HepG2 (cell line): Measurements from ENCODE around the gene ZFPL1. TPM values are rescaled to one million over a fixed set of nuclear protein-coding genes. Genes with fewer than 3 reads are reported as not detected.

Source experiments
- ATAC-seq: fragments of 200-7000 bp; cut with Tn5 transposase; 3 replicates; pipeline ENCODE4 v1.9.1; 2020; ENCODE audit warnings: mild to moderate bottlenecking, moderate library complexity
- BruUV-seq: library from RNA; stranded (reverse); fragments of 400-500 nt; replicated peaks from 2 replicates; lab custom pipeline; 2021; lab: Mats Ljungman, UMichigan
- CTCF ChIA-PET: fragments of 300-600 bp; formaldehyde crosslinking; extraction: SDS; loops from one replicate; lab custom pipeline; 2021; ENCODE audit warnings: low total read pairs, inconsistent platforms, low intra/inter-chr PET ratio; lab: Yijun Ruan, JAX
- POLR2A ChIA-PET: fragments of 350-600 bp; sonication (Branson Sonifier 250); formaldehyde crosslinking; loops from one replicate; lab custom pipeline; 2020; ENCODE audit warnings: antibody characterized with exemption, inconsistent platforms; lab: Yijun Ruan, JAX
- DNase-seq: peaks from one replicate; pipeline ENCODE4 v3.0.0-alpha.2; 2015; ENCODE audit warnings: low spot score
- FAIRE-seq: peaks from 3 replicates; lab custom pipeline; 2011; peaks lifted over from hg19 to GRCh38; lab: Jason Lieb, UNC
- H2AFZ ChIP-seq: one replicate; pipeline ENCODE4 v1.6.1; 2011; ENCODE audit warnings: low read length, inconsistent platforms
- H3K27ac ChIP-seq: fragments of 300-600 bp; 3 replicates; pipeline ENCODE4 v1.8.0; 2011; ENCODE audit warnings: mixed run types, mild to moderate bottlenecking, mixed read lengths, low read length, inconsistent platforms; ENCODE audit not compliant: insufficient read depth; ENCODE audit errors: extremely low read length
- H3K27me3 ChIP-seq, 2 experiments: fragments of 200-600 bp in 1 of 2; 2 replicates in 1 of 2; 3 replicates in 1 of 2; pipeline versions ENCODE4 v1.6.0 to v1.8.0; 2011; ENCODE audit warnings: low read length in 2 of 2, mild to moderate bottlenecking in 2 of 2, moderate library complexity in 2 of 2, inconsistent platforms in 1 of 2; ENCODE audit not compliant: insufficient read depth in 2 of 2, control insufficient read depth in 1 of 2
- H3K36me3 ChIP-seq, 2 experiments: fragments of 200-600 bp in 1 of 2; replicated peaks in 1 of 2; 2 replicates in 1 of 2; 3 replicates in 1 of 2; pipeline versions ENCODE4 v1.5.1 to v1.8.0; 2011; ENCODE audit warnings: low read length in 2 of 2, inconsistent platforms in 1 of 2; ENCODE audit not compliant: insufficient read depth in 2 of 2, control insufficient read depth in 1 of 2
- H3K4me1 ChIP-seq: 2 replicates; pipeline ENCODE4 v1.5.1; 2012; ENCODE audit warnings: low read length, inconsistent platforms; ENCODE audit not compliant: insufficient read depth
- H3K4me2 ChIP-seq: 2 replicates; pipeline ENCODE4 v1.6.0; 2011; ENCODE audit warnings: low read depth, low read length, inconsistent platforms
- H3K4me3 ChIP-seq, 3 experiments: fragments of 200-600 bp in 1 of 3; sonication (generic), shearing (Covaris generic) in 1 of 3; replicated peaks in 1 of 3; 2 replicates each; pipeline ENCODE4 v1.5.1; 2011 to 2016; ENCODE audit warnings: low read length in 3 of 3, inconsistent platforms in 2 of 3, low read depth in 2 of 3, mild to moderate bottlenecking in 2 of 3, control low read depth in 1 of 3, mixed read lengths in 1 of 3; ENCODE audit not compliant: insufficient read depth in 1 of 3
- H3K79me2 ChIP-seq: one replicate; pipeline ENCODE4 v1.6.1; 2011; ENCODE audit warnings: low read length, inconsistent platforms; ENCODE audit not compliant: insufficient read depth
- H3K9ac ChIP-seq: 2 replicates; pipeline ENCODE4 v1.6.0; 2011; ENCODE audit warnings: mild to moderate bottlenecking, low read depth, low read length, inconsistent platforms; ENCODE audit not compliant: insufficient read depth
- H3K9me3 ChIP-seq: 2 replicates; pipeline ENCODE4 v1.5.1; 2012; ENCODE audit warnings: mild to moderate bottlenecking, low read length
- H4K20me1 ChIP-seq: 2 replicates; pipeline ENCODE4 v1.6.0; 2011; ENCODE audit warnings: inconsistent platforms, mild to moderate bottlenecking, low read length, moderate library complexity; ENCODE audit not compliant: insufficient read depth
- AKAP8 ChIP-seq: sonication (generic); formaldehyde crosslinking; IDR thresholded peaks from 2 replicates; pipeline ENCODE4 v1.5.1; 2020; ENCODE audit warnings: mild to moderate bottlenecking, missing genetic modification reagents
- CAMTA2 ChIP-seq: sonication (generic); formaldehyde crosslinking; IDR thresholded peaks from 2 replicates; pipeline ENCODE4 v1.4.0; 2020; ENCODE audit warnings: mild to moderate bottlenecking, missing genetic modification reagents, borderline replicate concordance
- CBX2 ChIP-seq, 2 experiments: fragments of 200-600 bp in 1 of 2; sonication (generic); formaldehyde crosslinking in 1 of 2; IDR thresholded peaks; 2 replicates each; pipeline versions ENCODE4 v1.7.0 to v1.8.1; 2018 to 2022; ENCODE audit warnings: low read depth in 2 of 2, low read length in 1 of 2, mild to moderate bottlenecking in 1 of 2, missing genetic modification reagents in 1 of 2
- ELF4 ChIP-seq: sonication (generic); formaldehyde crosslinking; IDR thresholded peaks from 2 replicates; pipeline ENCODE4 v1.5.0; 2020; ENCODE audit warnings: missing genetic modification reagents, mild to moderate bottlenecking, moderate library complexity, borderline replicate concordance
- RNF219 ChIP-seq: sonication (generic); formaldehyde crosslinking; IDR thresholded peaks from 2 replicates; pipeline ENCODE4 v1.5.0; 2020; ENCODE audit warnings: mild to moderate bottlenecking, missing genetic modification reagents
- TEAD2 ChIP-seq: sonication (generic); formaldehyde crosslinking; IDR thresholded peaks from 2 replicates; pipeline ENCODE4 v1.9.0; 2021; ENCODE audit warnings: missing genetic modification reagents
- TGIF2 ChIP-seq: IDR thresholded peaks from 2 replicates; pipeline ENCODE4 v1.6.1; 2016; ENCODE audit warnings: control low read depth, missing compliant biosample characterization
- THAP7 ChIP-seq: sonication (generic); formaldehyde crosslinking; IDR thresholded peaks from 2 replicates; pipeline ENCODE4 v1.8.1; 2023; ENCODE audit warnings: mild to moderate bottlenecking, missing genetic modification reagents
- TRIM22 ChIP-seq: fragments of 450-650 bp; IDR thresholded peaks from 2 replicates; pipeline ENCODE4 v1.6.1; 2017
- UBTF ChIP-seq: sonication (generic); formaldehyde crosslinking; IDR thresholded peaks from 2 replicates; pipeline ENCODE4 v1.4.0; 2020; ENCODE audit warnings: mild to moderate bottlenecking, missing genetic modification reagents
- ZFY ChIP-seq: sonication (generic); formaldehyde crosslinking; IDR thresholded peaks from 2 replicates; pipeline ENCODE4 v1.4.0; 2020; ENCODE audit warnings: missing genetic modification reagents
- ZKSCAN5 ChIP-seq: sonication (generic); formaldehyde crosslinking; IDR thresholded peaks from 2 replicates; pipeline ENCODE4 v1.5.1; 2020; ENCODE audit warnings: mild to moderate bottlenecking, missing genetic modification reagents
- ZNF124 ChIP-seq: sonication (generic); formaldehyde crosslinking; IDR thresholded peaks from 2 replicates; pipeline ENCODE4 v1.4.0; 2020; ENCODE audit warnings: missing genetic modification reagents
- ZNF589 ChIP-seq: sonication (generic); formaldehyde crosslinking; conservative IDR thresholded peaks from 2 replicates; pipeline ENCODE4 v1.8.0; 2022; ENCODE audit warnings: mild to moderate bottlenecking, moderate library complexity, missing genetic modification reagents
- WGBS: methylation state at CpG from one replicate; pipeline ENCODE4 v1.1.6; 2017; ENCODE audit warnings: low lambda C conversion rate; 5-methylcytosine and 5-hydroxymethylcytosine counted together
- in situ Hi-C: cut with HindIII; loops from 2 replicates; pipeline ENCODE4 v1.10.0; 2017; ENCODE audit warnings: low pct_unique_long_range_greater_than_20kb; ENCODE audit not compliant: extremely low pct_ligation_motif_present
- intact Hi-C: fragments of 100-400 bp; cut with micrococcal nuclease; formaldehyde crosslinking; loops from one replicate; pipeline ENCODE4 v1.10.0; 2022; ENCODE audit not compliant: unreplicated experiment
- polyA plus RNA-seq, 8 experiments: library from polyadenylated mRNA; depleted of rRNA in 3 of 8; stranded (reverse) in 7 of 8; unstranded in 1 of 8; fragments of >200 nt; fragmentation: Illumina TruSeq in 4 of 8; extraction: Trizol in 4 of 8; gene quantifications; 2 replicates each; pipeline versions ENCODE4 v1.2.1 to v1.2.3, GENCODE V29; 2011 to 2016; ENCODE audit warnings: low read depth in 4 of 8, missing spikeins in 1 of 8, mixed read lengths in 1 of 8; ENCODE audit not compliant: insufficient read depth in 1 of 8
- total RNA-seq, 5 experiments: library from RNA; depleted of rRNA; stranded (reverse); fragments of >200 nt; fragmentation: Illumina TruSeq; extraction: Trizol; gene quantifications; 2 replicates each; pipeline ENCODE4 v1.2.3, GENCODE V29; 2016; ENCODE audit warnings: low read depth in 1 of 5

ZFPL1 gene
- total and polyA plus RNA-seq, 2 of the 13 experiments (the other 11 are each of a cell fraction or from before 2014, with no cell fraction given) = 32.2 to 56.0 TPM

DNA sequence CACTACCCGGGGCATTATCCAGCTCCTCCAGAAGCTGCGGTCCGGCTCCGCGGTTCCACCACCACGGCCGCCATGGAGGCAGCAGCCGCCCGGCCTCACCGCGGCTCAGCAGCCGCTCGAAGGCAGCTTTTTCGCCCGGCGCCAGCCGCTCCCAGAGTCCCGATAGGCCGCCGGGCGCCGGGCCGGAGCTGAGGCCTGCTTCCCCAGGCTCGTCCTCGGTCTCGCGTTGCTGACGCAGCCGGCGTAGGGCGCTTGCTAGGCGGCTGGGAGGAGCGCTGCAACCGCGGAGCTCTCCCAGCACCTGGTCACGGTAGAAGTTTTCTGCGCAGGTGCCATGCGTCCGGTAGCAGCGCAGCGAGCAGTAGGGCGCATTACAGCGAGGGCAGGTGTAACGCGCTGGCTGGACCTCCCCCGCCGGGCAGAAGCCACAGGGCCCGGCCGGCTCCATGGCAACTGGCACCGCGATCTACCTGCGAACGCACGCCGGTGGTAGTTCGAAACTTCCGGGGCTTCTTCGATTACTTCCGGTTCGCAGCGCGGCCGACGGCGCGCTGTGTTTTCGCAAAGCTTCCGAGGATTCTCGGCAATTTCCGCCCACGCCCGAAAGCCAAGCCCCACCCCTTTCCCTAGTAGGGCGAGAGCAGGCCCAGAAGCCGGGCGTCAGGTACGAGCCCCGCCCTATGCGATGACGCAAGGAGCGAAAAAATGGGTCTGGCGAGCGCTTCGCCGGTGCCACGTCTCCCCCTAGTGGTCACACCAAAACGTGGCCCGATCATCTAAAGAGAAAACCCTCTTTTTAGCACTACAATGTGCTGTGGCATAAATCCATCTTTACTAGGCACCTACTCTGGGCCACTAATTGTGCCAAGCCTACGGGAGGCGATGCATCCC is 33.4 kb downstream of the ZFPL1 start, which contains the start of gene ZNHIT2:
ZNHIT2 (minus strand) TSS at position 496 of the 891 bp plus-strand sequence; CDS start at position 448, 48 bp downstream.
- Histone ChIP-seq H4K20me1 (no peaks in the 10 kb centered on the region), H3K27me3 (no peaks in the 10 kb centered on the region; a peak in 1 of 5 replicates), H3K4me2 (peak within 1 kb of the TSS; percentile 80), H3K9me3 (no peaks in the 10 kb centered on the region), H3K36me3 (peaks cover 7 to 22% of the 10 kb centered on the region in 2 experiments; a peak in 4 of 5 replicates), H3K4me1 (peaks cover 42% of the 10 kb centered on the region), H2AFZ (no peak within 1 kb of the TSS), H3K27ac (peak within 1 kb of the TSS; percentile 75), H3K9ac (peak within 1 kb of the TSS; percentile 90), H3K79me2 (peaks cover 26% of the 10 kb centered on the region), H3K4me3 (peak within 1 kb of the TSS; percentile 73 to 88 (median 80))
- intact Hi-C loops = loop anchor here (2.0 kb wide), 1 partner anchor 49 kb away; no protein-coding TSS in a partner anchor
- peak; percentile 59 for ATAC-seq
- DNase-seq = peak; percentile 96
- CTCF ChIA-PET = interaction anchor here (1.4 to 1.5 kb wide), 2 partner anchors 63 to 103 kb away, joined by 5 to 11 read pairs; partner anchors contain the start of genes ARL2 and CAPN1
- FAIRE-seq = peak; percentile 95
- POLR2A ChIA-PET = interaction anchor here (1.0 to 4.1 kb wide), 14 partner anchors 11 to 339 kb away, joined by 3 to 23 read pairs (median 4); partner anchors contain the start of genes CAPN1, GPHA2, SAC3D1 and SNX15
- no TSS peak for BruUV-seq
- in situ Hi-C loops = no loop called here
- 0% methylated on average over 5 of the region's 89 CpGs for WGBS
- TF ChIP-seq TRIM22 (no peak), TEAD2 (CRISPR knock-in tag) (no peak), TGIF2 (CRISPR knock-in tag) (peak; percentile 11), ELF4 (peak; percentile 71; the same call in 1 of the 2 replicates), THAP7 (CRISPR knock-in tag) (no peak), CAMTA2 (no peak), UBTF (CRISPR knock-in tag) (peak; percentile 100), ZKSCAN5 (CRISPR knock-in tag) (no peak), RNF219 (CRISPR knock-in tag) (no peak; the same call in 1 of the 2 replicates), ZFY (CRISPR knock-in tag) (peak; percentile 100), CBX2 (IDR thresholded peaks at IDR 0.05; ENCODE audit: low read depth, low read length) (no peak), CBX2 (CRISPR knock-in tag; IDR thresholded peaks at IDR 0.05; ENCODE audit: low read depth) (no peak), ZNF589 (CRISPR knock-in tag) (no peak), AKAP8 (CRISPR knock-in tag) (peak; percentile 98), ZNF124 (CRISPR knock-in tag) (peak; percentile 38; the same call in 1 of the 2 replicates)
